ENCODE data around the gene ZNF76.

Gene ZNF76

GRCh38 chr6:35239581-35239980 lies 20.0 kb upstream of the ZNF76 start:
- Histone ChIP-seq H3K36me3 (ENCODE audit: control insufficient read depth, insufficient read depth, low read length) (peaks cover 3% of the 10 kb centered on the region), H3K27me3 (ENCODE audit: control insufficient read depth, insufficient read depth, low read length) (peaks cover 47% of the 10 kb centered on the region), H3K9me3 (ENCODE audit: control insufficient read depth, insufficient read depth, low read length) (no peaks in the 10 kb centered on the region), H3K4me3 (ENCODE audit: low read depth, low read length) (no peak overlapping the region), H3K9ac (ENCODE audit: low read depth, low read length) (no peak overlapping the region), H3K4me1 (ENCODE audit: control insufficient read depth, insufficient read depth, low read length) (peaks cover 29% of the 10 kb centered on the region)

GRCh38 chr6:35240838-35241801 lies 18.4 kb upstream of the ZNF76 start:
- H3K9ac ChIP-seq (ENCODE audit: low read depth, low read length) = no peak overlapping the region
- no peaks in the 10 kb centered on the region for H3K9me3 ChIP-seq (ENCODE audit: control insufficient read depth, insufficient read depth, low read length)
- H3K36me3 ChIP-seq (ENCODE audit: control insufficient read depth, insufficient read depth, low read length) = peaks cover 6% of the 10 kb centered on the region
- H3K4me3 ChIP-seq (ENCODE audit: low read depth, low read length) = no peak overlapping the region
- H3K27me3 ChIP-seq (ENCODE audit: control insufficient read depth, insufficient read depth, low read length) = peaks cover 42% of the 10 kb centered on the region
- H3K4me1 ChIP-seq (ENCODE audit: control insufficient read depth, insufficient read depth, low read length) = peaks cover 29% of the 10 kb centered on the region

GRCh38 chr6:35242486-35242885 lies 17.0 kb upstream of the ZNF76 start:
- no peak overlapping the region for H3K9ac ChIP-seq (ENCODE audit: low read depth, low read length)
- H3K4me1 ChIP-seq (ENCODE audit: control insufficient read depth, insufficient read depth, low read length) = peaks cover 23% of the 10 kb centered on the region
- H3K4me3 ChIP-seq (ENCODE audit: low read depth, low read length) = no peak overlapping the region
- peaks cover 6% of the 10 kb centered on the region for H3K36me3 ChIP-seq (ENCODE audit: control insufficient read depth, insufficient read depth, low read length)
- peaks cover 30% of the 10 kb centered on the region for H3K27me3 ChIP-seq (ENCODE audit: control insufficient read depth, insufficient read depth, low read length)
- H3K9me3 ChIP-seq (ENCODE audit: control insufficient read depth, insufficient read depth, low read length) = no peaks in the 10 kb centered on the region

- H3K9me3 ChIP-seq (ENCODE audit: control insufficient read depth, insufficient read depth, low read length) = no peaks in the 10 kb centered on the region
- peaks cover 26% of the 10 kb centered on the region for H3K27me3 ChIP-seq (ENCODE audit: control insufficient read depth, insufficient read depth, low read length)
- no peak overlapping the region for H3K9ac ChIP-seq (ENCODE audit: low read depth, low read length)
- peaks cover 6% of the 10 kb centered on the region for H3K36me3 ChIP-seq (ENCODE audit: control insufficient read depth, insufficient read depth, low read length)
- peaks cover 20% of the 10 kb centered on the region for H3K4me1 ChIP-seq (ENCODE audit: control insufficient read depth, insufficient read depth, low read length)
- no peak overlapping the region for H3K4me3 ChIP-seq (ENCODE audit: low read depth, low read length)
These were observed 16.6 kb upstream of the ZNF76 start for GRCh38 chr6:35242906-35243305.

GRCh38 chr6:35243386-35243958 lies 16.1 kb upstream of the ZNF76 start:
- peaks cover 20% of the 10 kb centered on the region for H3K27me3 ChIP-seq (ENCODE audit: control insufficient read depth, insufficient read depth, low read length)
- no peaks in the 10 kb centered on the region for H3K9me3 ChIP-seq (ENCODE audit: control insufficient read depth, insufficient read depth, low read length)
- peaks cover 15% of the 10 kb centered on the region for H3K4me1 ChIP-seq (ENCODE audit: control insufficient read depth, insufficient read depth, low read length)
- peaks cover 6% of the 10 kb centered on the region for H3K36me3 ChIP-seq (ENCODE audit: control insufficient read depth, insufficient read depth, low read length)
- no peak overlapping the region for H3K4me3 ChIP-seq (ENCODE audit: low read depth, low read length)
- no peak overlapping the region for H3K9ac ChIP-seq (ENCODE audit: low read depth, low read length)

- Histone ChIP-seq H3K9me3 (ENCODE audit: control insufficient read depth, insufficient read depth, low read length) (no peaks in the 10 kb centered on the region), H3K27me3 (ENCODE audit: control insufficient read depth, insufficient read depth, low read length) (peaks cover 14% of the 10 kb centered on the region), H3K36me3 (ENCODE audit: control insufficient read depth, insufficient read depth, low read length) (peaks cover 6% of the 10 kb centered on the region), H3K4me3 (ENCODE audit: low read depth, low read length) (no peak overlapping the region), H3K9ac (ENCODE audit: low read depth, low read length) (no peak overlapping the region), H3K4me1 (ENCODE audit: control insufficient read depth, insufficient read depth, low read length) (peaks cover 12% of the 10 kb centered on the region)
These were observed 15.0 kb upstream of the ZNF76 start for GRCh38 chr6:35244551-35244950.

GRCh38 chr6:35247642-35248231 lies 11.8 kb upstream of the ZNF76 start:
- Histone ChIP-seq H3K9ac (ENCODE audit: low read depth, low read length) (no peak overlapping the region), H3K27me3 (ENCODE audit: control insufficient read depth, insufficient read depth, low read length) (no peaks in the 10 kb centered on the region), H3K4me1 (ENCODE audit: control insufficient read depth, insufficient read depth, low read length) (peaks cover 8% of the 10 kb centered on the region), H3K36me3 (ENCODE audit: control insufficient read depth, insufficient read depth, low read length) (peaks cover 5% of the 10 kb centered on the region), H3K4me3 (ENCODE audit: low read depth, low read length) (no peak overlapping the region), H3K9me3 (ENCODE audit: control insufficient read depth, insufficient read depth, low read length) (no peaks in the 10 kb centered on the region)

- no peaks in the 10 kb centered on the region for H3K9me3 ChIP-seq (ENCODE audit: control insufficient read depth, insufficient read depth, low read length)
- H3K36me3 ChIP-seq (ENCODE audit: control insufficient read depth, insufficient read depth, low read length) = peaks cover 2% of the 10 kb centered on the region
- H3K4me1 ChIP-seq (ENCODE audit: control insufficient read depth, insufficient read depth, low read length) = peaks cover 8% of the 10 kb centered on the region
- H3K9ac ChIP-seq (ENCODE audit: low read depth, low read length) = no peak overlapping the region
- no peak overlapping the region for H3K4me3 ChIP-seq (ENCODE audit: low read depth, low read length)
- no peaks in the 10 kb centered on the region for H3K27me3 ChIP-seq (ENCODE audit: control insufficient read depth, insufficient read depth, low read length)
These were observed 11.2 kb upstream of the ZNF76 start for GRCh38 chr6:35248300-35248699.

GRCh38 chr6:35248965-35249364 lies 10.6 kb upstream of the ZNF76 start:
- peaks cover 2% of the 10 kb centered on the region for H3K36me3 ChIP-seq (ENCODE audit: control insufficient read depth, insufficient read depth, low read length)
- no peaks in the 10 kb centered on the region for H3K9me3 ChIP-seq (ENCODE audit: control insufficient read depth, insufficient read depth, low read length)
- H3K9ac ChIP-seq (ENCODE audit: low read depth, low read length) = no peak overlapping the region
- H3K27me3 ChIP-seq (ENCODE audit: control insufficient read depth, insufficient read depth, low read length) = no peaks in the 10 kb centered on the region
- H3K4me1 ChIP-seq (ENCODE audit: control insufficient read depth, insufficient read depth, low read length) = peaks cover 8% of the 10 kb centered on the region
- H3K4me3 ChIP-seq (ENCODE audit: low read depth, low read length) = no peak overlapping the region

GRCh38 chr6:35251949-35252348 lies 7.6 kb upstream of the ZNF76 start:
- H3K4me3 ChIP-seq (ENCODE audit: low read depth, low read length) = no peak overlapping the region
- no peaks in the 10 kb centered on the region for H3K27me3 ChIP-seq (ENCODE audit: control insufficient read depth, insufficient read depth, low read length)
- no peak overlapping the region for H3K9ac ChIP-seq (ENCODE audit: low read depth, low read length)
- no peaks in the 10 kb centered on the region for H3K9me3 ChIP-seq (ENCODE audit: control insufficient read depth, insufficient read depth, low read length)
- H3K4me1 ChIP-seq (ENCODE audit: control insufficient read depth, insufficient read depth, low read length) = peaks cover 8% of the 10 kb centered on the region
- H3K36me3 ChIP-seq (ENCODE audit: control insufficient read depth, insufficient read depth, low read length) = no peaks in the 10 kb centered on the region

GRCh38 chr6:35253249-35253648 lies 6.3 kb upstream of the ZNF76 start:
- peaks cover 8% of the 10 kb centered on the region for H3K4me1 ChIP-seq (ENCODE audit: control insufficient read depth, insufficient read depth, low read length)
- no peaks in the 10 kb centered on the region for H3K36me3 ChIP-seq (ENCODE audit: control insufficient read depth, insufficient read depth, low read length)
- no peak overlapping the region for H3K9ac ChIP-seq (ENCODE audit: low read depth, low read length)
- H3K4me3 ChIP-seq (ENCODE audit: low read depth, low read length) = no peak overlapping the region
- no peaks in the 10 kb centered on the region for H3K27me3 ChIP-seq (ENCODE audit: control insufficient read depth, insufficient read depth, low read length)
- no peaks in the 10 kb centered on the region for H3K9me3 ChIP-seq (ENCODE audit: control insufficient read depth, insufficient read depth, low read length)

Measured in iPS-15b (cell line).